Pancreas (tissue), 10 donors: ENCODE data around the gene WDR70. TPM values are rescaled to one million over a fixed set of nuclear protein-coding genes. Genes with fewer than 3 reads are reported as not detected.
A peak's percentile ranks its signal among the peaks of the same experiment; 100 is the strongest.
"Not testable (repeated sequence)": the region's sequence is repeated elsewhere in the genome, so short reads cannot be mapped to it uniquely, and the experiment has no call there.

Source experiments
- ATAC-seq, 4 donors: fragments of 200-7000 bp; cut with Tn5 transposase; one replicate each; pipeline versions ENCODE4 v1.8.0 to v1.9.1; 2020; ENCODE audit warnings: mild to moderate bottlenecking in 4 of 4, moderate library complexity in 4 of 4
- DNase-seq, 6 donors: peaks; one replicate each; pipeline ENCODE4 v3.0.0-alpha.2; 2020
- FAIRE-seq: peaks from 2 replicates; lab custom pipeline; 2012; peaks lifted over from hg19 to GRCh38; lab: Jason Lieb, UNC
- H3K27ac ChIP-seq, 4 donors: fragments of 200-600 bp; sonication (generic); 1 replicate in 3 of 4; 2 replicates in 1 of 4; pipeline versions ENCODE4 v1.5.0 to v1.8.0; 2020
- H3K27me3 ChIP-seq, 4 donors: fragments of 200-600 bp; one replicate each; pipeline ENCODE4 v1.8.0; 2021
- H3K36me3 ChIP-seq, 3 donors: fragments of 200-600 bp; sonication (generic) in 1 of 3; one replicate each; pipeline versions ENCODE4 v1.5.0 to v1.8.0; 2020 to 2021
- H3K4me1 ChIP-seq, 3 donors: fragments of 200-600 bp; one replicate each; pipeline ENCODE4 v1.8.0; 2021
- H3K4me3 ChIP-seq, 4 donors: fragments of 200-600 bp; sonication (generic) in 2 of 4; one replicate each; pipeline versions ENCODE4 v1.5.0 to v1.8.0; 2020 to 2021
- H3K9me3 ChIP-seq, 4 donors: fragments of 200-600 bp; one replicate each; pipeline ENCODE4 v1.8.0; 2021
- CTCF ChIP-seq, 4 donors: fragments of 200-600 bp; sonication (generic) in 3 of 4; IDR thresholded peaks; one replicate each; pipeline versions ENCODE4 v1.5.0 to v1.8.0; 2021; ENCODE audit warnings: antibody characterized with exemption in 4 of 4
- WGBS, 2 donors: extraction: QIAGEN DNeasy Blood & Tissue Kit; methylation state at CpG; one replicate each; pipeline ENCODE4 v1.1.7; 2013; 5-methylcytosine and 5-hydroxymethylcytosine counted together
- intact Hi-C, 3 donors: fragments of 100-400 bp; cut with DNase I; formaldehyde crosslinking; loops; one replicate each; pipeline versions ENCODE4 v1.11.1 to v1.14.2; 2022
- polyA plus RNA-seq, 2 donors: library from polyadenylated mRNA; stranded (reverse); fragments of 200-250 nt; gene quantifications; one replicate each; pipeline ENCODE4 v1.2.3, GENCODE V29; 2013
- total RNA-seq, 6 donors: library from RNA; stranded (reverse); fragmentation: NEBNext Ultra II Directional in 4 of 6; extraction: Animal tissue kit (Norgen Biotek cat#: 25700) in 4 of 6; gene quantifications; one replicate each; pipeline versions ENCODE4 v1.2.1 to v1.2.4, GENCODE V29; 2021 to 2023
- donor health status: healthy with polysubstance abuse.
- donor health status: DM: no; HTN: no; CAD: no; lungs with moderate emphysema.
- donor health status: DM: no; HTN: no; CAD: no.
- donor health status: control.
- donor health status: control.
- donor health status: Bipolar disorder and iron deficiency.
- donor health status: DM: yes; HTN: yes; CAD: no.
- donor health status: DM: no; HTN: no; CAD: no.
- donor health status: DM: no; HTN: no; CAD: no.
- donor health status: DM: yes; HTN: yes; CAD: no.

WDR70 gene
- total and polyA plus RNA-seq, 8 donors: 10.7 to 24.3 (median 15.6) TPM

GRCh38 chr5:37606148-37606547 is 227.0 kb downstream of the WDR70 start:
- Histone ChIP-seq H3K27ac (no peak overlapping the region), H3K4me1 (no peaks in the 10 kb centered on the region), H3K27me3 (no peaks in the 10 kb centered on the region), H3K9me3 (no peaks in the 10 kb centered on the region), H3K4me3 (no peak overlapping the region), H3K36me3 (no peaks in the 10 kb centered on the region)
- TF ChIP-seq CTCF (IDR thresholded peaks at IDR 0.05): no peak
- no peak for DNase-seq
- no peak for ATAC-seq
- intact Hi-C loops: no loop called here
- peak; percentile 88 for FAIRE-seq
- 86 to 96% methylated on average over 1 of the region's 1 CpG for WGBS, 2 donors

- 93 to 95% methylated on average over 2 of the region's 2 CpGs for WGBS, 2 donors
- no peak for FAIRE-seq
- no peak for TF ChIP-seq CTCF (IDR thresholded peaks at IDR 0.05)
- intact Hi-C loops: no loop called here
- DNase-seq: no peak
- no peaks in the 10 kb centered on the region for H3K36me3 ChIP-seq
- ATAC-seq: no peak
- no peaks in the 10 kb centered on the region for H3K9me3 ChIP-seq
- no peaks in the 10 kb centered on the region for H3K4me1 ChIP-seq
- H3K4me3 ChIP-seq: no peak overlapping the region
- no peak overlapping the region for H3K27ac ChIP-seq
- no peaks in the 10 kb centered on the region for H3K27me3 ChIP-seq
Measured at GRCh38 chr5:37606632-37607248, 227.6 kb downstream of the WDR70 start.

- no peak overlapping the region for H3K4me3 ChIP-seq
- TF ChIP-seq CTCF (IDR thresholded peaks at IDR 0.05): no peak
- no peaks in the 10 kb centered on the region for H3K27me3 ChIP-seq
- no peaks in the 10 kb centered on the region for H3K9me3 ChIP-seq
- no peak for FAIRE-seq
- no peaks in the 10 kb centered on the region for H3K4me1 ChIP-seq
- no peak overlapping the region for H3K27ac ChIP-seq
- intact Hi-C loops: no loop called here
- WGBS, 2 donors: 95 to 98% methylated on average over 4 of the region's 4 CpGs
- H3K36me3 ChIP-seq: no peaks in the 10 kb centered on the region
- no peak for DNase-seq
- no peak for ATAC-seq
Measured at GRCh38 chr5:37615184-37615583, 236.1 kb downstream of the WDR70 start.

GRCh38 chr5:37619353-37619752 is 240.2 kb downstream of the WDR70 start:
- no peak for DNase-seq
- H3K9me3 ChIP-seq: no peaks in the 10 kb centered on the region
- no peaks in the 10 kb centered on the region for H3K27me3 ChIP-seq
- no peak for ATAC-seq
- intact Hi-C loops: no loop called here
- no peak overlapping the region for H3K4me3 ChIP-seq
- peak; percentile 91 for FAIRE-seq
- no peak for TF ChIP-seq CTCF (IDR thresholded peaks at IDR 0.05)
- no peaks in the 10 kb centered on the region for H3K36me3 ChIP-seq
- H3K4me1 ChIP-seq: no peaks in the 10 kb centered on the region
- H3K27ac ChIP-seq: no peak overlapping the region

- H3K4me1 ChIP-seq, H3K27me3 ChIP-seq, H3K36me3 ChIP-seq, DNase-seq, H3K4me3 ChIP-seq, FAIRE-seq, intact Hi-C loops, H3K9me3 ChIP-seq, ATAC-seq, H3K27ac ChIP-seq: not testable (repeated sequence)
- WGBS, 2 donors: 95 to 100% methylated on average over 1 of the region's 2 CpGs
Measured at GRCh38 chr5:37622354-37622753, 243.2 kb downstream of the WDR70 start.
